Keratinocyte (primary cell): ENCODE measurements around the gene PDIA6. TPM values are rescaled to one million over a fixed set of nuclear protein-coding genes. Genes with fewer than 3 reads are reported as not detected.

Experiments
- DNase-seq: peaks from one replicate; pipeline ENCODE4 v3.0.0-alpha.2; 2011; ENCODE audit warnings: low read depth, missing footprints, low spot score
- FAIRE-seq: peaks from 2 replicates; lab custom pipeline; 2011; peaks lifted over from hg19 to GRCh38; lab: Jason Lieb, UNC
- H2AFZ ChIP-seq: 2 replicates; pipeline ENCODE4 v1.6.0; 2012; ENCODE audit warnings: low read length, control low read depth, inconsistent platforms; ENCODE audit not compliant: control insufficient read depth
- H3K27ac ChIP-seq: 2 replicates; pipeline ENCODE4 v1.5.1; 2011; ENCODE audit warnings: low read length; ENCODE audit not compliant: control insufficient read depth, insufficient read depth
- H3K27me3 ChIP-seq: 3 replicates; pipeline ENCODE4 v1.6.0; 2011; ENCODE audit warnings: low read length; ENCODE audit not compliant: control insufficient read depth, insufficient read depth; ENCODE audit errors: extremely low read depth
- H3K36me3 ChIP-seq, 2 experiments: 2 replicates in 1 of 2; 3 replicates in 1 of 2; pipeline ENCODE4 v1.5.1; 2011; ENCODE audit warnings: low read length in 2 of 2, mild to moderate bottlenecking in 1 of 2; ENCODE audit not compliant: control insufficient read depth in 2 of 2, insufficient read depth in 2 of 2; ENCODE audit errors: extremely low read depth in 1 of 2
- H3K4me1 ChIP-seq: 3 replicates; pipeline ENCODE4 v1.5.1; 2011; ENCODE audit warnings: low read length; ENCODE audit not compliant: control insufficient read depth, insufficient read depth; ENCODE audit errors: extremely low read depth
- H3K4me2 ChIP-seq: 3 replicates; pipeline ENCODE4 v1.6.0; 2011; ENCODE audit warnings: low read depth, low read length; ENCODE audit not compliant: control insufficient read depth, insufficient read depth; ENCODE audit errors: extremely low read depth
- H3K4me3 ChIP-seq, 3 experiments: fragments of 200-600 bp in 1 of 3; sonication (generic) in 1 of 3; 2 replicates in 2 of 3; 3 replicates in 1 of 3; pipeline ENCODE4 v1.5.1; 2011 to 2016; ENCODE audit warnings: low read length in 3 of 3, mild to moderate bottlenecking in 3 of 3, control low read depth in 2 of 3, inconsistent platforms in 1 of 3, low read depth in 1 of 3, mixed read lengths in 1 of 3, mixed run types in 1 of 3, moderate library complexity in 1 of 3; ENCODE audit not compliant: control insufficient read depth in 2 of 3, insufficient read depth in 2 of 3; ENCODE audit errors: extremely low read depth in 1 of 3
- H3K79me2 ChIP-seq: 2 replicates; pipeline ENCODE4 v1.6.0; 2012; ENCODE audit warnings: low read length; ENCODE audit not compliant: control insufficient read depth, insufficient read depth
- H3K9ac ChIP-seq: 3 replicates; pipeline ENCODE4 v1.6.0; 2011; ENCODE audit warnings: low read length; ENCODE audit not compliant: control insufficient read depth, insufficient read depth; ENCODE audit errors: extremely low read depth
- H3K9me1 ChIP-seq: 3 replicates; pipeline ENCODE4 v1.6.0; 2011; ENCODE audit warnings: low read length; ENCODE audit not compliant: control insufficient read depth, insufficient read depth; ENCODE audit errors: extremely low read depth
- H3K9me3 ChIP-seq: 2 replicates; pipeline ENCODE4 v1.5.1; 2012; ENCODE audit warnings: low read depth, low read length; ENCODE audit not compliant: control insufficient read depth
- H4K20me1 ChIP-seq: 3 replicates; pipeline ENCODE4 v1.6.0; 2011; ENCODE audit warnings: low read length; ENCODE audit not compliant: control insufficient read depth, insufficient read depth; ENCODE audit errors: extremely low read depth
- CTCF ChIP-seq, 3 experiments: IDR thresholded peaks in 1 of 3; conservative IDR thresholded peaks in 1 of 3; optimal IDR thresholded peaks in 1 of 3; 2 replicates in 2 of 3; 3 replicates in 1 of 3; pipeline versions ENCODE3 to v1.5.1; 2011; ENCODE audit warnings: low read length in 3 of 3, mild to moderate bottlenecking in 3 of 3, moderate library complexity in 2 of 3, control low read depth in 1 of 3, inconsistent platforms in 1 of 3; ENCODE audit not compliant: insufficient read depth in 2 of 3; ENCODE audit errors: extremely low read depth in 1 of 3
- EZH2 ChIP-seq: IDR thresholded peaks from one replicate; pipeline ENCODE4 v1.6.1; 2012; ENCODE audit warnings: inconsistent platforms, mild to moderate bottlenecking, low read length, moderate library complexity
- dilution Hi-C: fragments of 300-500 bp; cut with MboI; formaldehyde crosslinking; loops from one replicate; pipeline ENCODE4 v1.7.0; 2020; ENCODE audit warnings: low sequenced_read_pairs; ENCODE audit not compliant: extremely low pct_ligation_motif_present
- polyA plus RNA-seq, 5 experiments: library from polyadenylated mRNA; depleted of rRNA in 3 of 5; stranded (reverse) in 3 of 5; stranded (forward) in 1 of 5; unstranded in 1 of 5; fragments of >200 nt; gene quantifications; 1 replicate in 1 of 5; 2 replicates in 3 of 5; 3 replicates in 1 of 5; pipeline versions ENCODE4 v1.2.1 to v1.2.3, GENCODE V29; 2011 to 2012; ENCODE audit warnings: missing spikeins in 2 of 5, low read depth in 1 of 5, low replicate concordance in 1 of 5

The PDIA6 gene
- polyA plus RNA-seq, 1 donor (not counting 4 experiments of a cell fraction or from before 2014, with no cell fraction given), result 310 TPM

DNA sequence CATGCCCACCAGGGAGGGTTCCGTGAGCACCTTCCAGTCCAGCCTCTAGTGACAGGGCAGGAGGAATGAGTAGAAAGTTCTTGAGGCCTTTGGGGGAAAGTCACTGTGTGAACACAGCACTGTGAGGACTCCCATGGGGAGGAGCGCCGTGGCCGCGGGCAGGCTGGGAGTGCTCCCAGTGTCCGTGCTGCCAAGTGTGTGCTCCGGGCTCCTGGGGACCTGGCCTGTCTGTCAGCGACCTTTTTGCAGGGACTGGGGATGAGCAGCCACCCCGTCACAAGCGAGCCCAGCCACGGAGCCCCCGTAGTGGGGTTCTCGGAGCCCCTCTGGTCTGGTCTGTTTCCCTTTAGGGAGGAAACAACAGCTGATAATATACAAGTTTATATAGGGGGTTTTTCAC, 36.8 kb downstream of the PDIA6 start:
- Histone ChIP-seq H3K4me1 (peaks cover 15% of the 10 kb centered on the region), H3K27me3 (no peaks in the 10 kb centered on the region), H3K9me1 (no peaks in the 10 kb centered on the region), H4K20me1 (no peaks in the 10 kb centered on the region), H3K4me3 (no peak overlapping the region), H3K9ac (no peak overlapping the region), H3K4me2 (no peak overlapping the region), H2AFZ (no peak overlapping the region), H3K27ac (no peak overlapping the region), H3K9me3 (no peaks in the 10 kb centered on the region), H3K36me3 (peaks cover 5 to 14% of the 10 kb centered on the region in 2 experiments), H3K79me2 (no peaks in the 10 kb centered on the region)
- DNase-seq, result no peak
- no peak for TF ChIP-seq CTCF (optimal IDR thresholded peaks at IDR 0.05 in 1 of 3, IDR thresholded peaks at IDR 0.05 in 1 of 3, conservative IDR thresholded peaks at IDR 0.05 in 1 of 3; ENCODE audit: extremely low read depth in 1 of 3, insufficient read depth in 2 of 3, low read length in 3 of 3)
- no peak for TF ChIP-seq EZH2
- dilution Hi-C loops, result no loop called here
- no peak for FAIRE-seq

DNA sequence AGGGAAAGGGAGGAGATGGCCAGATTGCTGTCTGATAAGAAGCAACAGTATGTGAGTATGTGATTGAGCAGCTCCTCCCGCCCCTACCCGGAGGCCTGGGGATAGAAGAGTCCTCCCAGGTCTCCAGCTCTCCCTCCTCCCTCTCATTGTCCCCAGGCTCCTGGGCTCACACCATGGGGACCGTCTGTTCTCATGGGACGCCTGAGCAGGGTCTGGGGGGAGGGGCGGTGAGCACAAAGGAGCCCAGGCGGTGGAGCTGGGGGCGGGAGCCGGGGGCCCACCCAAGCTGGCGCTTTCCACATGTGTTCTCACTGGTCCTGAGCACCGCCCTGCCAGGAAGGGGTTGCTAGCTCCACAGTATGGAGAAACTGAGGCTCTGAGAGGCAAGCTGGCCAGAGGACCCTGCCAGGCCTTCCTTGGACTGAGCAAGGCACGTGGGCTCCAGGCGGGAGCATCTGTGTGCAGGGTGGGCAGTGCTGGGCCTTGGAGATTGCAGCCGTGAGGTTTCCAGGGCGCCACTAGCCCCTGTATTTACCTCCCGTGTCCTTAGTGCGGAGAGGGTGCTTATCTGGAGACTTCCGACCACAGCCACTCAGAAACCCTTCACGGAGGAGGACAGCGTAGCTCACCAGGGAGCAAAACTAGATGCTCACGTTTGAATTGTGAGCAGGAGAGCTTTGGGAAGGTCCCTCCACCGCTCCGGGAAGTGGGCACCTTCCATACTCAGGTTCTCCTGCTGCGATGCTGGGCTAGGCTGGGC, 37.4 kb downstream of the PDIA6 start:
- peak; percentile 26 for FAIRE-seq
- dilution Hi-C loops, result no loop called here

More for the DNA sequence above, 37.4 kb downstream of the PDIA6 start:
- no peak overlapping the region for H3K4me2 ChIP-seq
- no peaks in the 10 kb centered on the region for H3K9me1 ChIP-seq
- H3K36me3 ChIP-seq, result peaks cover 2 to 12% of the 10 kb centered on the region in 2 experiments
- H3K9ac ChIP-seq, result no peak overlapping the region
- peaks cover 15% of the 10 kb centered on the region for H3K4me1 ChIP-seq
- H3K9me3 ChIP-seq, result no peaks in the 10 kb centered on the region
- no peak overlapping the region for H2AFZ ChIP-seq
- no peak for TF ChIP-seq EZH2
- TF ChIP-seq CTCF (optimal IDR thresholded peaks at IDR 0.05 in 1 of 3, IDR thresholded peaks at IDR 0.05 in 1 of 3, conservative IDR thresholded peaks at IDR 0.05 in 1 of 3; ENCODE audit: extremely low read depth in 1 of 3, insufficient read depth in 2 of 3, low read length in 3 of 3), result no peak
- H3K79me2 ChIP-seq, result no peaks in the 10 kb centered on the region
- H3K27ac ChIP-seq, result no peak overlapping the region
- DNase-seq, result no peak
- H3K4me3 ChIP-seq, result no peak overlapping the region
- no peaks in the 10 kb centered on the region for H3K27me3 ChIP-seq
- no peaks in the 10 kb centered on the region for H4K20me1 ChIP-seq
